ENCODE data around the gene TCEANC2. TPM values are rescaled to one million over a fixed set of nuclear protein-coding genes. Genes with fewer than 3 reads are reported as not detected.
"Not testable (repeated sequence)": the region's sequence is repeated elsewhere in the genome, so short reads cannot be mapped to it uniquely, and the experiment has no call there.

Gene TCEANC2
- 1 to 10 TPM; 4.3 to 5.8 (median 4.4) TPM for total RNA-seq

GRCh38 chr1:54052934-54053744 is at the start of gene TCEANC2, which contains the start of gene TMEM59:
TSS of gene TCEANC2 (plus strand) at chr1:54053608. CDS start at chr1:54054423, 815 bp downstream.
TSS of gene TMEM59 (minus strand) at chr1:54053204. CDS start at chr1:54053188, 16 bp downstream.
- Histone ChIP-seq H3K9me3 (no peaks in the 10 kb centered on the region), H3K27me3 (no peaks in the 10 kb centered on the region), H3K4me3 (replicated peaks in 1 of 3) (peak within 1 kb of the TSS; percentile 59 to 88 (median 73)), H3K36me3 (peaks cover 0 to 4% of the 10 kb centered on the region in 2 donors), H3K4me1 (peaks cover 17 to 33% of the 10 kb centered on the region in 2 donors), H3K27ac (peak within 1 kb of the TSS; percentile 81 to 86 (median 85))
- intact Hi-C loops (cut with DNase I) = loop anchor here (5.0 kb wide), 1 partner anchor 106 kb away; the partner anchor contains the start of genes IFT25 and LRRC42
- TF ChIP-seq POLR2A (IDR thresholded peaks at IDR 0.05) (peak in 1 of 2 donors; percentile 88), CTCF (IDR thresholded peaks at IDR 0.05) (no peak)
- 0% methylated on average over 44 to 51 of the region's 59 CpGs for WGBS, 2 donors
- DNase-seq = peak; percentile 98 to 99

- DNase-seq; H3K27ac ChIP-seq; H3K27me3 ChIP-seq; H3K36me3 ChIP-seq; H3K9me3 ChIP-seq; H3K4me3 ChIP-seq (replicated peaks in 1 of 3); intact Hi-C loops (cut with DNase I): not testable (repeated sequence)
- 92 to 97% methylated on average over 7 to 15 of the region's 19 CpGs for WGBS, 2 donors
- H3K4me1 ChIP-seq = peaks cover 0 to 10% of the 10 kb centered on the region in 2 donors
Measured at GRCh38 chr1:54003750-54004480, 49.5 kb upstream of the TCEANC2 start.

- H3K9me3 ChIP-seq = no peaks in the 10 kb centered on the region
- H3K27ac ChIP-seq = no peak overlapping the region
- DNase-seq = no peak
- no peaks in the 10 kb centered on the region for H3K36me3 ChIP-seq
- H3K27me3 ChIP-seq = no peaks in the 10 kb centered on the region
- H3K4me1 ChIP-seq = peaks cover 0 to 10% of the 10 kb centered on the region in 2 donors
- intact Hi-C loops (cut with DNase I) = no loop called here
- no peak for TF ChIP-seq CTCF (IDR thresholded peaks at IDR 0.05)
- no peak for TF ChIP-seq POLR2A (IDR thresholded peaks at IDR 0.05)
- 98 to 100% methylated on average over 1 to 16 of the region's 27 CpGs for WGBS, 2 donors
- H3K4me3 ChIP-seq (replicated peaks in 1 of 3) = no peak overlapping the region
Measured at GRCh38 chr1:54004481-54005049, 48.8 kb upstream of the TCEANC2 start.

GRCh38 chr1:54006508-54006907 is 46.9 kb upstream of the TCEANC2 start:
- Histone ChIP-seq H3K27me3 (no peaks in the 10 kb centered on the region), H3K4me1 (peaks cover 0 to 8% of the 10 kb centered on the region in 2 donors), H3K9me3 (no peaks in the 10 kb centered on the region), H3K36me3 (no peaks in the 10 kb centered on the region), H3K27ac (no peak overlapping the region), H3K4me3 (replicated peaks in 1 of 3) (no peak overlapping the region)
- WGBS, 2 donors = 78 to 88% methylated on average over 4 of the region's 4 CpGs
- TF ChIP-seq CTCF (IDR thresholded peaks at IDR 0.05) = no peak
- TF ChIP-seq POLR2A (IDR thresholded peaks at IDR 0.05) = no peak
- intact Hi-C loops (cut with DNase I) = no loop called here
- DNase-seq = no peak

- Histone ChIP-seq H3K27ac (no peak overlapping the region), H3K27me3 (no peaks in the 10 kb centered on the region), H3K36me3 (no peaks in the 10 kb centered on the region), H3K9me3 (no peaks in the 10 kb centered on the region), H3K4me1 (no peaks in the 10 kb centered on the region), H3K4me3 (replicated peaks in 1 of 3) (no peak overlapping the region)
- WGBS, 2 donors = 88 to 89% methylated on average over 4 of the region's 4 CpGs
- TF ChIP-seq POLR2A (IDR thresholded peaks at IDR 0.05) = no peak
- no peak for TF ChIP-seq CTCF (IDR thresholded peaks at IDR 0.05)
- intact Hi-C loops (cut with DNase I) = no loop called here
- no peak for DNase-seq
Measured at GRCh38 chr1:54007613-54008012, 45.8 kb upstream of the TCEANC2 start.

Data from thyroid gland (tissue), 4 donors.